K562 (cell line): Measurements from ENCODE around the gene SEPTIN1.

Source experiments
- SIN3A ChIP-seq, 2 experiments: fragments of 150-350 bp in 1 of 2; IDR thresholded peaks; 2 replicates each; pipeline ENCODE4 v1.6.1; 2011 to 2016; ENCODE audit warnings: borderline replicate concordance in 2 of 2, low read depth in 2 of 2, low read length in 2 of 2, mild to moderate bottlenecking in 2 of 2, moderate library complexity in 2 of 2; ENCODE audit not compliant: control insufficient read depth in 1 of 2
- TF ChIP-seq, protein P1 (sequence below), 3 experiments: IDR thresholded peaks in 2 of 3; conservative IDR thresholded peaks in 1 of 3; 2 replicates each; pipeline ENCODE4 v1.5.1; 2011 to 2012; ENCODE audit warnings: low read length in 3 of 3, mild to moderate bottlenecking in 3 of 3, control low read depth in 2 of 3, improper control_type of control experiment in 1 of 3, inconsistent platforms in 1 of 3, low read depth in 1 of 3, mixed read lengths in 1 of 3, moderate library complexity in 1 of 3; ENCODE audit not compliant: insufficient read depth in 2 of 3

DNA sequence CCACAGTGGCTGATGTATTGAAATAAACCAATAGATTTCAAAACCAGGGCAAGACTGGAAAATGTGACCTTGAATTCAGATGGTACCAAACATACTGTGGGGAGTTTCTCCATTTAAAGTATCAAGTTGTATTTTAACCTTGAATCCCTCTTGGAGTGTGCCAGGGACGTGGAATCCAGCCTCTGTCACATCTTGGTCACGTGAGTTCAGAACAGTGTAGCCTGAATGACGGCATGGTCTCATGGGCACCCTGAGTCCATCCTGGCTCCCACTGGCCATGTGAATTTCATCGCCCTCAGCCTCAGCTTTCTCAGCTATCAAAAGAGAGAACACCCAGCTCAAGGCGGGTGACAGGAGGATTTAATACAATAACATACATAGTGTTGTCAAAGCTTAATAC lies 31.8 kb upstream of the SEPTIN1 start:
- TF ChIP-seq, protein P1, sequence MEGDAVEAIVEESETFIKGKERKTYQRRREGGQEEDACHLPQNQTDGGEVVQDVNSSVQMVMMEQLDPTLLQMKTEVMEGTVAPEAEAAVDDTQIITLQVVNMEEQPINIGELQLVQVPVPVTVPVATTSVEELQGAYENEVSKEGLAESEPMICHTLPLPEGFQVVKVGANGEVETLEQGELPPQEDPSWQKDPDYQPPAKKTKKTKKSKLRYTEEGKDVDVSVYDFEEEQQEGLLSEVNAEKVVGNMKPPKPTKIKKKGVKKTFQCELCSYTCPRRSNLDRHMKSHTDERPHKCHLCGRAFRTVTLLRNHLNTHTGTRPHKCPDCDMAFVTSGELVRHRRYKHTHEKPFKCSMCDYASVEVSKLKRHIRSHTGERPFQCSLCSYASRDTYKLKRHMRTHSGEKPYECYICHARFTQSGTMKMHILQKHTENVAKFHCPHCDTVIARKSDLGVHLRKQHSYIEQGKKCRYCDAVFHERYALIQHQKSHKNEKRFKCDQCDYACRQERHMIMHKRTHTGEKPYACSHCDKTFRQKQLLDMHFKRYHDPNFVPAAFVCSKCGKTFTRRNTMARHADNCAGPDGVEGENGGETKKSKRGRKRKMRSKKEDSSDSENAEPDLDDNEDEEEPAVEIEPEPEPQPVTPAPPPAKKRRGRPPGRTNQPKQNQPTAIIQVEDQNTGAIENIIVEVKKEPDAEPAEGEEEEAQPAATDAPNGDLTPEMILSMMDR (IDR thresholded peaks at IDR 0.05 in 2 of 3, conservative IDR thresholded peaks at IDR 0.05 in 1 of 3; ENCODE audit: insufficient read depth in 2 of 3, low read depth in 1 of 3, low read length in 3 of 3) = no peak
- TF ChIP-seq SIN3A (IDR thresholded peaks at IDR 0.05; ENCODE audit: borderline replicate concordance in 2 of 2, control insufficient read depth in 1 of 2, low read depth in 2 of 2, low read length in 2 of 2) = no peak
